H9 (cell line): Measurements from ENCODE around the gene RASL12. TPM values are rescaled to one million over a fixed set of nuclear protein-coding genes. Genes with fewer than 3 reads are reported as not detected.
"Not testable (repeated sequence)": the region's sequence is repeated elsewhere in the genome, so short reads cannot be mapped to it uniquely, and the experiment has no call there.

Source experiments
- DNase-seq: peaks from one replicate; pipeline ENCODE4 v3.0.0-alpha.2; 2017
- H2AFZ ChIP-seq: one replicate; pipeline ENCODE4 v1.6.1; 2013; ENCODE audit warnings: mild to moderate bottlenecking, low read length, control low read depth, moderate library complexity
- H2AK5ac ChIP-seq: 2 replicates; pipeline ENCODE4 v1.6.1; 2013; ENCODE audit warnings: low read length, control low read depth, mixed read lengths; ENCODE audit not compliant: insufficient read length
- H2BK120ac ChIP-seq: one replicate; pipeline ENCODE4 v1.6.1; 2013; ENCODE audit warnings: low read depth, mild to moderate bottlenecking, low read length, control low read depth, inconsistent platforms; ENCODE audit not compliant: poor library complexity, severe bottlenecking
- H2BK12ac ChIP-seq: 2 replicates; pipeline ENCODE4 v1.6.1; 2013; ENCODE audit warnings: low read length, control low read depth, mixed read lengths, low read depth; ENCODE audit not compliant: insufficient read length
- H2BK15ac ChIP-seq: 2 replicates; pipeline ENCODE4 v1.6.1; 2013; ENCODE audit warnings: low read depth, low read length, control low read depth
- H2BK20ac ChIP-seq: one replicate; pipeline ENCODE4 v1.6.1; 2013; ENCODE audit warnings: low read depth, mild to moderate bottlenecking, low read length, control low read depth, inconsistent platforms; ENCODE audit not compliant: poor library complexity, severe bottlenecking
- H2BK5ac ChIP-seq: 2 replicates; pipeline ENCODE4 v1.6.1; 2013; ENCODE audit warnings: low read length, control low read depth, mixed read lengths; ENCODE audit not compliant: insufficient read length
- H3K14ac ChIP-seq: 2 replicates; pipeline ENCODE4 v1.6.1; 2013; ENCODE audit warnings: low read length, control low read depth; ENCODE audit not compliant: insufficient read depth
- H3K18ac ChIP-seq: 2 replicates; pipeline ENCODE4 v1.6.1; 2013; ENCODE audit warnings: low read depth, mild to moderate bottlenecking, mixed read lengths, low read length, control low read depth; ENCODE audit not compliant: insufficient read length
- H3K23ac ChIP-seq: 2 replicates; pipeline ENCODE4 v1.6.1; 2013; ENCODE audit warnings: low read length, control low read depth, mixed read lengths, low read depth; ENCODE audit not compliant: insufficient read length
- H3K23me2 ChIP-seq: 2 replicates; pipeline ENCODE4 v1.6.1; 2013; ENCODE audit warnings: low read depth, mild to moderate bottlenecking, mixed read lengths, low read length, control low read depth; ENCODE audit not compliant: insufficient read length, poor library complexity, severe bottlenecking
- H3K27ac ChIP-seq: 2 replicates; pipeline ENCODE4 v1.5.1; 2013; ENCODE audit warnings: low read length, control low read depth, mixed read lengths, low read depth; ENCODE audit not compliant: insufficient read length
- H3K27me3 ChIP-seq: 2 replicates; pipeline ENCODE4 v1.6.1; 2013; ENCODE audit warnings: low read length, control low read depth, inconsistent platforms; ENCODE audit not compliant: insufficient read depth
- H3K4ac ChIP-seq: 2 replicates; pipeline ENCODE4 v1.6.1; 2013; ENCODE audit warnings: low read depth, mild to moderate bottlenecking, control low read depth, inconsistent platforms, low read length, moderate library complexity
- H3K4me1 ChIP-seq: 2 replicates; pipeline ENCODE4 v1.6.1; 2013; ENCODE audit warnings: low read length, control low read depth, inconsistent platforms; ENCODE audit not compliant: insufficient read depth
- H3K4me2 ChIP-seq: 2 replicates; pipeline ENCODE4 v1.6.1; 2013; ENCODE audit warnings: low read length, control low read depth, mixed read lengths; ENCODE audit not compliant: insufficient read length, insufficient read depth
- H3K56ac ChIP-seq: 2 replicates; pipeline ENCODE4 v1.6.1; 2013; ENCODE audit warnings: low read depth, mild to moderate bottlenecking, mixed read lengths, low read length, control low read depth; ENCODE audit not compliant: insufficient read length
- H3K79me1 ChIP-seq: 2 replicates; pipeline ENCODE4 v1.6.1; 2013; ENCODE audit warnings: low read depth, mild to moderate bottlenecking, moderate library complexity, low read length, control low read depth, inconsistent platforms; ENCODE audit not compliant: insufficient read depth, poor library complexity, severe bottlenecking
- H3K79me2 ChIP-seq: 2 replicates; pipeline ENCODE4 v1.6.1; 2013; ENCODE audit warnings: low read length, control low read depth, inconsistent platforms; ENCODE audit not compliant: insufficient read depth
- H3K9ac ChIP-seq: 2 replicates; pipeline ENCODE4 v1.6.1; 2013; ENCODE audit warnings: low read length, control low read depth, mixed read lengths; ENCODE audit not compliant: insufficient read length; ENCODE audit errors: extremely low read depth
- H3K9me3 ChIP-seq: one replicate; pipeline ENCODE4 v1.6.1; 2013; ENCODE audit warnings: low read depth, low read length, inconsistent platforms; ENCODE audit not compliant: control insufficient read depth
- H3T11ph ChIP-seq: one replicate; pipeline ENCODE4 v1.6.1; 2013; ENCODE audit warnings: mild to moderate bottlenecking, low read length, control low read depth, inconsistent platforms
- H4K20me1 ChIP-seq: one replicate; pipeline ENCODE4 v1.6.1; 2013; ENCODE audit not compliant: control insufficient read depth, insufficient read length, insufficient read depth
- H4K5ac ChIP-seq: 2 replicates; pipeline ENCODE4 v1.6.1; 2013; ENCODE audit warnings: low read depth, mild to moderate bottlenecking, mixed read lengths, low read length, control low read depth; ENCODE audit not compliant: insufficient read length
- H4K8ac ChIP-seq: replicated peaks from 2 replicates; pipeline ENCODE4 v1.6.1; 2013; ENCODE audit warnings: low read length, control low read depth, mixed read lengths, low read depth; ENCODE audit not compliant: insufficient read length
- H4K91ac ChIP-seq: 2 replicates; pipeline ENCODE4 v1.6.1; 2013; ENCODE audit warnings: low read depth, mild to moderate bottlenecking, moderate library complexity, mixed read lengths, low read length, control low read depth; ENCODE audit not compliant: insufficient read length
- H3K27ac Mint-ChIP-seq, 3 experiments: 2 replicates in 2 of 3; 3 replicates in 1 of 3; pipeline ENCODE4 v1.8.0; 2020 to 2021; ENCODE audit warnings: mixed read lengths in 3 of 3, mild to moderate bottlenecking in 1 of 3, moderate library complexity in 1 of 3
- H3K27me3 Mint-ChIP-seq: 2 replicates; pipeline ENCODE4 v1.8.0; 2021; ENCODE audit warnings: low read depth, mild to moderate bottlenecking, moderate library complexity, mixed read lengths
- H3K36me3 Mint-ChIP-seq, 3 experiments: 2 replicates in 2 of 3; 3 replicates in 1 of 3; pipeline ENCODE4 v1.8.0; 2020 to 2021; ENCODE audit warnings: low read depth in 3 of 3, mixed read lengths in 3 of 3; ENCODE audit not compliant: insufficient read depth in 1 of 3
- H3K4me1 Mint-ChIP-seq, 2 experiments: 2 replicates each; pipeline ENCODE4 v1.8.0; 2020; ENCODE audit warnings: mixed read lengths in 2 of 2
- H3K4me3 Mint-ChIP-seq, 2 experiments: 2 replicates in 1 of 2; 3 replicates in 1 of 2; pipeline ENCODE4 v1.8.0; 2020 to 2021; ENCODE audit warnings: mild to moderate bottlenecking in 2 of 2, mixed read lengths in 2 of 2, moderate library complexity in 1 of 2
- H3K9me3 Mint-ChIP-seq, 2 experiments: 2 replicates in 1 of 2; 3 replicates in 1 of 2; pipeline ENCODE4 v1.8.0; 2020; ENCODE audit warnings: mild to moderate bottlenecking in 2 of 2, mixed read lengths in 2 of 2, moderate library complexity in 1 of 2
- CTCF ChIP-seq: fragments of 200-600 bp; sonication (generic); conservative IDR thresholded peaks from 3 replicates; pipeline ENCODE4 v1.8.0; 2021; ENCODE audit warnings: antibody characterized with exemption, mild to moderate bottlenecking
- WGBS: extraction: QIAGEN DNeasy Blood & Tissue Kit; methylation state at CpG from one replicate; pipeline ENCODE4 v1.1.7; 2013; ENCODE audit warnings: missing lambda C conversion rate, low lambda C conversion rate, mixed read lengths; ENCODE audit not compliant: insufficient read length; ENCODE audit errors: extremely low coverage; 5-methylcytosine and 5-hydroxymethylcytosine counted together
- total RNA-seq: library from RNA; stranded (reverse); gene quantifications from 2 replicates; pipeline ENCODE4 v1.2.1, GENCODE V29; 2021

Gene RASL12
- total RNA-seq, 1 experiment from 2014 or later, result 7.5 TPM

DNA sequence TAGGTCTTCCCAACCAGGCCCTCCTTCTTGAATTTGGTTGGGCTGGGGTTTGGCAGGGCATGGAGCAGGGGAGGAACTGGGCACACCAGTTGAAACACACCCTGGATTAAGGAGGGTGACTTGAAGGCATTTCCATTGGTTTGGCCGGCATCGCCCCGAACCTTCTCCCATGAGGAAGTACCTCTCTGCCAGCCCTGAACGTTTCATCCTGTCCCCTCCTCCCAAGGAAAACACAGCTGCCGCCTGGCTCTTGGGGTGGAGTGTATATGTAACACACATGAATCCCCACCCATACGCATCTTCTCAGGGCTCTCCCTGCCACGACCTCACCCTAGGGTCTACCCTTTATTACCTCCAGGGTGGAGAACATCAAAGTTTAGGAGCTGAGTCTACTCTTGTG, 32.7 kb upstream of the RASL12 start:
- H3K9me3 Mint-ChIP-seq, result no peaks in the 10 kb centered on the region
- Histone ChIP-seq H3K79me1 (no peaks in the 10 kb centered on the region), H3K14ac (no peak overlapping the region)

DNA sequence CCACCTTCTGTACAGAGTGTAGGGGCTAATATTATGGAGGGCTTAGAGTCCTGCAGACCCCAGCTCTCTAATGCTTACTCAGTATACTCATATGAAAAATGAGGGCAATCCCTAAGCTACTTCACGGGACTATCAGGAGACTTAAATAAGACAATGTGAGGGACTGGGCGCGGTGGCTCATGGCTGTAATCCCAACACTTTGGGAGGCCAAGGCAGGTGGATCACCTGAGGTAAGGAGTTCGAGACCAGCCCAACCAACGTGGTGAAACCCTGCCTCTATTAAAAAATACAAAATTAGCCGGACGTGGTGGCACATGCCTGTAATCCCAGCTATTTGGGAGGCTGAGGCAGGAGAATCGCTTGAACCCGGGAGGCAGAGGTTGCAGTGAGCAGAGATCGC, 32.0 kb upstream of the RASL12 start:
- H3K27ac Mint-ChIP-seq, H3K23ac ChIP-seq, DNase-seq, H3K9me3 Mint-ChIP-seq, H3K4me3 Mint-ChIP-seq, H3K9ac ChIP-seq, H3K27ac ChIP-seq, H3K27me3 Mint-ChIP-seq, H4K91ac ChIP-seq, H3K79me1 ChIP-seq, H2BK12ac ChIP-seq, H3K4me1 ChIP-seq, H3K27me3 ChIP-seq, H3K4me2 ChIP-seq, H2AFZ ChIP-seq, H3K14ac ChIP-seq, H4K5ac ChIP-seq, H2BK5ac ChIP-seq, H2BK20ac ChIP-seq, H4K20me1 ChIP-seq, H2AK5ac ChIP-seq, H3T11ph ChIP-seq, H4K8ac ChIP-seq, H3K56ac ChIP-seq, H3K4me1 Mint-ChIP-seq, H3K4ac ChIP-seq, H3K9me3 ChIP-seq, H3K23me2 ChIP-seq, H3K18ac ChIP-seq, H2BK120ac ChIP-seq, H3K79me2 ChIP-seq, H2BK15ac ChIP-seq: not testable (repeated sequence)
- peaks cover 0 to 18% (median 8%) of the 10 kb centered on the region in 3 experiments; a peak in 6 of 7 replicates for H3K36me3 Mint-ChIP-seq
- WGBS, result no CpG with 5 or more reads among the region's 10 CpGs

More for the DNA sequence above, 32.7 kb upstream of the RASL12 start:
- no peak for TF ChIP-seq CTCF
- Histone ChIP-seq H4K20me1 (no peaks in the 10 kb centered on the region), H3T11ph (no peak overlapping the region), H2AK5ac (no peak overlapping the region), H2AFZ (no peak overlapping the region), H2BK15ac (no peak overlapping the region), H2BK120ac (no peak overlapping the region), H3K27me3 (no peaks in the 10 kb centered on the region), H3K4ac (no peak overlapping the region), H2BK5ac (no peak overlapping the region), H4K8ac (no peak overlapping the region), H4K5ac (no peak overlapping the region), H2BK12ac (no peak overlapping the region), H3K4me2 (no peak overlapping the region), H3K9ac (no peak overlapping the region), H3K79me2 (no peaks in the 10 kb centered on the region), H3K9me3 (no peaks in the 10 kb centered on the region), H3K56ac (no peak overlapping the region), H3K27ac (no peak overlapping the region), H4K91ac (no peak overlapping the region), H2BK20ac (no peak overlapping the region), H3K4me1 (no peaks in the 10 kb centered on the region), H3K23ac (no peak overlapping the region), H3K23me2 (peaks cover 3% of the 10 kb centered on the region), H3K18ac (no peak overlapping the region)
- no peaks in the 10 kb centered on the region for H3K27me3 Mint-ChIP-seq
- H3K36me3 Mint-ChIP-seq, result peaks cover 3 to 18% (median 8%) of the 10 kb centered on the region in 3 experiments; a peak in 6 of 7 replicates
- no peak overlapping the region for H3K27ac Mint-ChIP-seq
- DNase-seq, result no peak
- H3K4me1 Mint-ChIP-seq, result peaks cover 4% of the 10 kb centered on the region in 2 experiments; a peak in 3 of 4 replicates
- H3K4me3 Mint-ChIP-seq, result no peak overlapping the region
- no CpG with 5 or more reads among the region's 7 CpGs for WGBS
